Panc1 (cell line): ENCODE results near the gene ARMC8. TPM values are rescaled to one million over a fixed set of nuclear protein-coding genes. Genes with fewer than 3 reads are reported as not detected.

Experiments used
- ATAC-seq: fragments of 200-7000 bp; cut with Tn5 transposase; 2 replicates; pipeline ENCODE4 v1.9.1; 2020; ENCODE audit warnings: mild to moderate bottlenecking, moderate library complexity
- BruUV-seq: library from RNA; stranded (reverse); fragments of 400-500 nt; replicated peaks from 2 replicates; lab custom pipeline; 2021; lab: Mats Ljungman, UMichigan
- CTCF ChIA-PET: fragments of 300-600 bp; sonication (Branson Sonifier 250); formaldehyde crosslinking; loops from one replicate; lab custom pipeline; 2022; ENCODE audit warnings: antibody characterized with exemption; lab: Charles Lee
- POLR2A ChIA-PET: fragments of 300-600 bp; sonication (Branson Sonifier 250); formaldehyde crosslinking; loops from one replicate; lab custom pipeline; 2022; ENCODE audit warnings: antibody characterized with exemption; lab: Charles Lee
- DNase-seq: peaks from one replicate; pipeline ENCODE4 v3.0.0-alpha.2; 2010; ENCODE audit warnings: low read depth, low spot score
- H3K27ac ChIP-seq: 2 replicates; pipeline ENCODE4 v1.5.1; 2011; ENCODE audit warnings: mild to moderate bottlenecking, low read length, inconsistent platforms
- H3K27me3 ChIP-seq: fragments of 200-500 bp; sonication (Bioruptor generic); 2 replicates; pipeline ENCODE4 v1.6.0; 2014; ENCODE audit warnings: low read length, inconsistent platforms; ENCODE audit not compliant: control insufficient read depth, insufficient read depth
- H3K36me3 ChIP-seq: fragments of 200-500 bp; sonication (Bioruptor generic); 2 replicates; pipeline ENCODE4 v1.5.1; 2014; ENCODE audit warnings: inconsistent platforms, mild to moderate bottlenecking, low read length, moderate library complexity; ENCODE audit not compliant: control insufficient read depth, insufficient read depth
- H3K4me1 ChIP-seq: 2 replicates; pipeline ENCODE4 v1.5.1; 2011; ENCODE audit warnings: inconsistent platforms, mild to moderate bottlenecking, low read length, moderate library complexity; ENCODE audit not compliant: control insufficient read depth, insufficient read depth
- H3K4me3 ChIP-seq, 2 experiments: 2 replicates each; pipeline ENCODE4 v1.5.1; 2011 to 2012; ENCODE audit warnings: low read depth in 2 of 2, low read length in 2 of 2, mild to moderate bottlenecking in 2 of 2, inconsistent platforms in 1 of 2, moderate library complexity in 1 of 2
- H3K9me3 ChIP-seq: fragments of 200-500 bp; sonication (Bioruptor generic); 2 replicates; pipeline ENCODE4 v1.5.1; 2014; ENCODE audit warnings: low read depth, mild to moderate bottlenecking, inconsistent platforms, low read length, moderate library complexity; ENCODE audit not compliant: control insufficient read depth, insufficient read depth
- POLR2AphosphoS5 ChIP-seq: IDR thresholded peaks from 2 replicates; pipeline ENCODE4 v1.6.1; 2012; ENCODE audit warnings: mild to moderate bottlenecking, low read depth, low read length, moderate library complexity
- SIN3A ChIP-seq: IDR thresholded peaks from 2 replicates; pipeline ENCODE4 v1.6.1; 2012; ENCODE audit warnings: low read depth, mild to moderate bottlenecking, low read length, moderate library complexity, borderline replicate concordance; ENCODE audit not compliant: insufficient read depth
- TCF7L2 ChIP-seq: IDR thresholded peaks from 2 replicates; pipeline ENCODE4 v1.6.1; 2011; ENCODE audit warnings: mild to moderate bottlenecking, low read depth, low read length, inconsistent platforms
- in situ Hi-C: cut with HindIII; loops from 2 replicates; pipeline ENCODE4 v1.10.0; 2016; ENCODE audit warnings: low sequenced_read_pairs, low pct_unique_long_range_greater_than_20kb
- intact Hi-C: fragments of 100-400 bp; cut with micrococcal nuclease; formaldehyde crosslinking; loops from one replicate; pipeline ENCODE4 v1.10.0; 2022; ENCODE audit not compliant: unreplicated experiment
- total RNA-seq: library from RNA; stranded (reverse); gene quantifications from one replicate; pipeline ENCODE4 v1.2.1, GENCODE V29; 2021; ENCODE audit not compliant: unreplicated experiment
- TF ChIP-seq, protein P1 (sequence below), 2 experiments: IDR thresholded peaks; 2 replicates each; pipeline ENCODE4 v1.6.1; 2011 to 2012; ENCODE audit warnings: low read depth in 2 of 2, control low read depth in 1 of 2, low read length in 1 of 2, mild to moderate bottlenecking in 1 of 2, moderate library complexity in 1 of 2; ENCODE audit not compliant: insufficient read depth in 1 of 2
- TF ChIP-seq, protein P2 (sequence below): fragments of 450-650 bp; IDR thresholded peaks from 2 replicates; pipeline ENCODE4 v1.5.1; 2017; ENCODE audit warnings: mild to moderate bottlenecking

The ARMC8 gene
- total RNA-seq, 1 experiment from 2014 or later: 56.0 TPM

DNA sequence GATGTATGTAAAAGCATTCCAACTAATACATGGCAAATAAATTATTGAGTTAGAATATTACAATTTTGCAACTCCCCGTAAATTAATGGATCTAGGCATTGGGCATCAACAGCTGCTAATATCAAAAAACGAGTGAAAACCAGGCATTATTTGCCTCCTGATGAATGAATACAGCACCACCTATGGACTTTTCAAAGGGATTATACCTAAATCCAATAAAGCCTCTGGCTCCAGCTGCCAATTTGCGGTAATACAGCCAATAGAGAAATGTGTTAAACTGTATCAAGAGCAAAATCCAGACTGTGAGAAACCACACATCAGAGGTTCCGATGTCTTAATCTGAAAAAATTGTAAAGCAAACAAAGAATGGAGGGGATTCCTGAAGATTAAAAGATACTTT, 38.6 kb upstream of the ARMC8 start:
- TF ChIP-seq SIN3A: no peak
- TF ChIP-seq, protein P1, sequence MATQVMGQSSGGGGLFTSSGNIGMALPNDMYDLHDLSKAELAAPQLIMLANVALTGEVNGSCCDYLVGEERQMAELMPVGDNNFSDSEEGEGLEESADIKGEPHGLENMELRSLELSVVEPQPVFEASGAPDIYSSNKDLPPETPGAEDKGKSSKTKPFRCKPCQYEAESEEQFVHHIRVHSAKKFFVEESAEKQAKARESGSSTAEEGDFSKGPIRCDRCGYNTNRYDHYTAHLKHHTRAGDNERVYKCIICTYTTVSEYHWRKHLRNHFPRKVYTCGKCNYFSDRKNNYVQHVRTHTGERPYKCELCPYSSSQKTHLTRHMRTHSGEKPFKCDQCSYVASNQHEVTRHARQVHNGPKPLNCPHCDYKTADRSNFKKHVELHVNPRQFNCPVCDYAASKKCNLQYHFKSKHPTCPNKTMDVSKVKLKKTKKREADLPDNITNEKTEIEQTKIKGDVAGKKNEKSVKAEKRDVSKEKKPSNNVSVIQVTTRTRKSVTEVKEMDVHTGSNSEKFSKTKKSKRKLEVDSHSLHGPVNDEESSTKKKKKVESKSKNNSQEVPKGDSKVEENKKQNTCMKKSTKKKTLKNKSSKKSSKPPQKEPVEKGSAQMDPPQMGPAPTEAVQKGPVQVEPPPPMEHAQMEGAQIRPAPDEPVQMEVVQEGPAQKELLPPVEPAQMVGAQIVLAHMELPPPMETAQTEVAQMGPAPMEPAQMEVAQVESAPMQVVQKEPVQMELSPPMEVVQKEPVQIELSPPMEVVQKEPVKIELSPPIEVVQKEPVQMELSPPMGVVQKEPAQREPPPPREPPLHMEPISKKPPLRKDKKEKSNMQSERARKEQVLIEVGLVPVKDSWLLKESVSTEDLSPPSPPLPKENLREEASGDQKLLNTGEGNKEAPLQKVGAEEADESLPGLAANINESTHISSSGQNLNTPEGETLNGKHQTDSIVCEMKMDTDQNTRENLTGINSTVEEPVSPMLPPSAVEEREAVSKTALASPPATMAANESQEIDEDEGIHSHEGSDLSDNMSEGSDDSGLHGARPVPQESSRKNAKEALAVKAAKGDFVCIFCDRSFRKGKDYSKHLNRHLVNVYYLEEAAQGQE (IDR thresholded peaks at IDR 0.05; ENCODE audit: insufficient read depth in 1 of 2, low read depth in 2 of 2, low read length in 1 of 2): no peak
- TF ChIP-seq, protein P2, sequence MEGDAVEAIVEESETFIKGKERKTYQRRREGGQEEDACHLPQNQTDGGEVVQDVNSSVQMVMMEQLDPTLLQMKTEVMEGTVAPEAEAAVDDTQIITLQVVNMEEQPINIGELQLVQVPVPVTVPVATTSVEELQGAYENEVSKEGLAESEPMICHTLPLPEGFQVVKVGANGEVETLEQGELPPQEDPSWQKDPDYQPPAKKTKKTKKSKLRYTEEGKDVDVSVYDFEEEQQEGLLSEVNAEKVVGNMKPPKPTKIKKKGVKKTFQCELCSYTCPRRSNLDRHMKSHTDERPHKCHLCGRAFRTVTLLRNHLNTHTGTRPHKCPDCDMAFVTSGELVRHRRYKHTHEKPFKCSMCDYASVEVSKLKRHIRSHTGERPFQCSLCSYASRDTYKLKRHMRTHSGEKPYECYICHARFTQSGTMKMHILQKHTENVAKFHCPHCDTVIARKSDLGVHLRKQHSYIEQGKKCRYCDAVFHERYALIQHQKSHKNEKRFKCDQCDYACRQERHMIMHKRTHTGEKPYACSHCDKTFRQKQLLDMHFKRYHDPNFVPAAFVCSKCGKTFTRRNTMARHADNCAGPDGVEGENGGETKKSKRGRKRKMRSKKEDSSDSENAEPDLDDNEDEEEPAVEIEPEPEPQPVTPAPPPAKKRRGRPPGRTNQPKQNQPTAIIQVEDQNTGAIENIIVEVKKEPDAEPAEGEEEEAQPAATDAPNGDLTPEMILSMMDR: peak; percentile 42; the same call in 1 of the 2 replicates
- no peak for TF ChIP-seq POLR2AphosphoS5
- no peak for TF ChIP-seq TCF7L2
- POLR2A ChIA-PET: no interaction called here
- in situ Hi-C loops (no loop called here), intact Hi-C loops (no loop called here)
- H3K9me3 ChIP-seq: no peaks in the 10 kb centered on the region
- no peak overlapping the region for H3K4me3 ChIP-seq
- ATAC-seq: no peak
- H3K27me3 ChIP-seq: no peaks in the 10 kb centered on the region; the same call in 1 of the 2 replicates
- H3K27ac ChIP-seq: no peak overlapping the region
- H3K4me1 ChIP-seq: no peaks in the 10 kb centered on the region
- CTCF ChIA-PET: no interaction called here
- no peak for DNase-seq
- no peaks in the 10 kb centered on the region for H3K36me3 ChIP-seq
- BruUV-seq: no TSS peak

DNA sequence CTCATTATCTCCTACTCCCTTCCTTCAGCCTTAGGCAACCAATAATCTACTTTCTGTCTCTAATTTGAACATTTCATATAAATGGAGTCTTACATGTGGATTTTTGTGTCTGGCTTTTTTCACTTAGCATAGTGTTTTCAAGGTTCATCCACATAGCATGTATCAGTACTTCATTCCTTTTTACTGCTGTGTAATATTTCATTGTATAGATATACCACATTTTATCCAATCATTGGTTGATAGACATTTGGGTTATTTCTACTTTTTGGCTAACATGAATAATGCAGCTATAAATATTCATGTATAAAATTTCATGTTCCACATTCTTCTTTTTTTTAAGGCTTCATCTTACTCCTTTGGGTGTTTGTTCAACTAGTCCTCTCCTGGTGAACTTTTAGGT, 32.6 kb upstream of the ARMC8 start:
- DNase-seq (no peak), ATAC-seq (no peak)
- Histone ChIP-seq H3K36me3 (no peaks in the 10 kb centered on the region), H3K4me1 (no peaks in the 10 kb centered on the region), H3K9me3 (no peaks in the 10 kb centered on the region), H3K4me3 (no peak overlapping the region), H3K27ac (no peak overlapping the region), H3K27me3 (no peaks in the 10 kb centered on the region)
- ChIA-PET CTCF (no interaction called here), POLR2A (no interaction called here)
- BruUV-seq: no TSS peak
- in situ Hi-C loops (no loop called here), intact Hi-C loops (no loop called here)
- no peak for TF ChIP-seq SIN3A
- TF ChIP-seq, protein P1 (IDR thresholded peaks at IDR 0.05; ENCODE audit: insufficient read depth in 1 of 2, low read depth in 2 of 2, low read length in 1 of 2): no peak
- TF ChIP-seq, protein P2: no peak
- no peak for TF ChIP-seq POLR2AphosphoS5
- no peak for TF ChIP-seq TCF7L2
